Loucy (cell line): ENCODE results near the gene MOK.

Experiments used
- H2AFZ ChIP-seq: fragments of 200-600 bp; sonication (generic); 2 replicates; pipeline ENCODE4 v1.6.0; 2016; ENCODE audit warnings: antibody characterized with exemption, mild to moderate bottlenecking, low read length, moderate library complexity
- H3F3A ChIP-seq: fragments of 200-600 bp; 2 replicates; pipeline ENCODE4 v1.6.0; 2016; ENCODE audit warnings: antibody characterized with exemption, low read depth, mild to moderate bottlenecking
- H3K27me3 ChIP-seq: fragments of 200-600 bp; sonication (generic); 2 replicates; pipeline ENCODE4 v1.6.1; 2014; ENCODE audit warnings: low read length, mild to moderate bottlenecking; ENCODE audit not compliant: insufficient read depth, poor library complexity, severe bottlenecking
- H3K36me3 ChIP-seq: fragments of 200-600 bp; sonication (generic); 2 replicates; pipeline ENCODE4 v1.6.1; 2016; ENCODE audit warnings: low read length; ENCODE audit not compliant: insufficient read depth
- H3K4me1 ChIP-seq: fragments of 200-600 bp; sonication (generic); 2 replicates; pipeline ENCODE4 v1.5.1; 2014; ENCODE audit warnings: low read length, mild to moderate bottlenecking; ENCODE audit not compliant: insufficient read depth, poor library complexity, severe bottlenecking
- H3K4me2 ChIP-seq: fragments of 200-600 bp; sonication (generic); 2 replicates; pipeline ENCODE4 v1.6.0; 2014; ENCODE audit warnings: antibody characterized with exemption, low read length, low read depth, mild to moderate bottlenecking; ENCODE audit not compliant: poor library complexity, severe bottlenecking
- H3K4me3 ChIP-seq: fragments of 200-600 bp; sonication (generic); 2 replicates; pipeline ENCODE4 v1.5.1; 2014; ENCODE audit warnings: low read length, mild to moderate bottlenecking, mixed read lengths; ENCODE audit not compliant: poor library complexity, severe bottlenecking
- H3K79me2 ChIP-seq: fragments of 200-600 bp; sonication (generic); 2 replicates; pipeline ENCODE4 v1.6.1; 2014; ENCODE audit warnings: low read length; ENCODE audit not compliant: insufficient read depth
- H3K9ac ChIP-seq: fragments of 200-600 bp; sonication (generic); 2 replicates; pipeline ENCODE4 v1.6.0; 2014; ENCODE audit warnings: mild to moderate bottlenecking, low read depth, low read length, moderate library complexity; ENCODE audit not compliant: poor library complexity, severe bottlenecking
- H3K9me2 ChIP-seq: fragments of 200-600 bp; sonication (generic); replicated peaks from 2 replicates; pipeline ENCODE4 v1.6.1; 2016; ENCODE audit warnings: low read depth, low read length, mixed read lengths
- H3K9me3 ChIP-seq: fragments of 200-600 bp; sonication (generic); 2 replicates; pipeline ENCODE4 v1.6.1; 2014; ENCODE audit warnings: mild to moderate bottlenecking, antibody characterized with exemption, low read length, low read depth; ENCODE audit not compliant: insufficient read depth
- H4K20me1 ChIP-seq: fragments of 200-600 bp; sonication (generic); 2 replicates; pipeline ENCODE4 v1.6.0; 2014; ENCODE audit warnings: antibody characterized with exemption, low read length, mild to moderate bottlenecking; ENCODE audit not compliant: insufficient read depth, poor library complexity, severe bottlenecking
- EZH2phosphoT487 ChIP-seq: fragments of 200-600 bp; IDR thresholded peaks from 2 replicates; pipeline ENCODE4 v1.6.1; 2018; ENCODE audit warnings: antibody characterized with exemption, mild to moderate bottlenecking, moderate library complexity, borderline replicate concordance
- TF ChIP-seq, protein P1 (sequence below): fragments of 200-600 bp; sonication (generic); conservative IDR thresholded peaks from 2 replicates; pipeline ENCODE4 v1.5.1; 2014; ENCODE audit warnings: mild to moderate bottlenecking, antibody characterized with exemption, low read length

MOK gene

DNA sequence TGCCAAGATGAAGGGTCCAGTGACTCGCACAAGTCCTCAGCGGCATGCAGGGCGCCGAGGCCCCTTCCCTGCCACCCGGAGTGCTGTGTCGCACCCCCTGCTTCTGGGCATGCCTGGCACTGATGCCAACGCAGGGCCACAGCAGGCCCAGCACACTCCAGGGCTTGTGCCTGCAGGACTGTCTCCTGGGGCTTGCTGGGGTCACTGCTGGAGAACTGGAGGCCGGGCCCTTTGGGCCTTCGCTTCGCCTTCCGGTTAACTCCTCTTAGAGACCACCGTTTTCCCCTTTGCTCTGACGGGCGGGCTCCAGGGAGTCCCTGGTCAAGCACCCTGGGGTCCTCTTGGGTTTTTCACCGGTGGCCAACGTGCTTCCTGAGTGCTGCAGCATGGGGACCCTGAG is 85.6 kb downstream of the MOK start:
- no peaks in the 10 kb centered on the region for H3K36me3 ChIP-seq
- no peak overlapping the region for H3K4me3 ChIP-seq
- TF ChIP-seq, protein P1, sequence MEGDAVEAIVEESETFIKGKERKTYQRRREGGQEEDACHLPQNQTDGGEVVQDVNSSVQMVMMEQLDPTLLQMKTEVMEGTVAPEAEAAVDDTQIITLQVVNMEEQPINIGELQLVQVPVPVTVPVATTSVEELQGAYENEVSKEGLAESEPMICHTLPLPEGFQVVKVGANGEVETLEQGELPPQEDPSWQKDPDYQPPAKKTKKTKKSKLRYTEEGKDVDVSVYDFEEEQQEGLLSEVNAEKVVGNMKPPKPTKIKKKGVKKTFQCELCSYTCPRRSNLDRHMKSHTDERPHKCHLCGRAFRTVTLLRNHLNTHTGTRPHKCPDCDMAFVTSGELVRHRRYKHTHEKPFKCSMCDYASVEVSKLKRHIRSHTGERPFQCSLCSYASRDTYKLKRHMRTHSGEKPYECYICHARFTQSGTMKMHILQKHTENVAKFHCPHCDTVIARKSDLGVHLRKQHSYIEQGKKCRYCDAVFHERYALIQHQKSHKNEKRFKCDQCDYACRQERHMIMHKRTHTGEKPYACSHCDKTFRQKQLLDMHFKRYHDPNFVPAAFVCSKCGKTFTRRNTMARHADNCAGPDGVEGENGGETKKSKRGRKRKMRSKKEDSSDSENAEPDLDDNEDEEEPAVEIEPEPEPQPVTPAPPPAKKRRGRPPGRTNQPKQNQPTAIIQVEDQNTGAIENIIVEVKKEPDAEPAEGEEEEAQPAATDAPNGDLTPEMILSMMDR: no peak
- TF ChIP-seq EZH2phosphoT487: no peak
- H3K4me2 ChIP-seq: no peak overlapping the region
- H3K27me3 ChIP-seq: no peaks in the 10 kb centered on the region
- no peak overlapping the region for H2AFZ ChIP-seq
- H3K4me1 ChIP-seq: no peaks in the 10 kb centered on the region
- H3K9ac ChIP-seq: no peak overlapping the region
- H3K9me3 ChIP-seq: no peaks in the 10 kb centered on the region
- no peaks in the 10 kb centered on the region for H3F3A ChIP-seq
- H4K20me1 ChIP-seq: no peaks in the 10 kb centered on the region
- no peaks in the 10 kb centered on the region for H3K9me2 ChIP-seq
- H3K79me2 ChIP-seq: no peaks in the 10 kb centered on the region

DNA sequence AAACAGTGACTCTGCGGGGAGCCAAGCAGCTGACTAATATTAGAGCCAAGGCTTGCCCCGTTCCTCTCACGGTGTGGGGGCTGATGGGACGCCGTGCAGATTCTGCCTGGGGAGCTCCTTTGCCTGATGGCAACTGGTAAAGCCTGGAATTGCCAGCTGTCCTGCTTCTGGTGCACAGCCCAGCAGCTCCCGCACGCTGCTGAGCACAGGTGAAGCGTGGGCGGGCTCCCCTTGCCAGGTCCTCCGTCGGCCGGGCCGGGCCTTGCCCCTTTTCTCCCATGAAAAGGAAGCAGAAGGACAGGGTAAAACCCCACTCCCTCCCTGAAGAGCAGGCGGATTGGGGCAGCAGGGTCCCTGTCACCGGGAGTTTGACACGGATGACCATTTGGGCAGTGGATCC is 86.3 kb downstream of the MOK start:
- H3K27me3 ChIP-seq: no peaks in the 10 kb centered on the region
- H3K79me2 ChIP-seq: no peaks in the 10 kb centered on the region
- H2AFZ ChIP-seq: no peak overlapping the region
- H3K4me3 ChIP-seq: no peak overlapping the region
- H3K4me2 ChIP-seq: no peak overlapping the region
- TF ChIP-seq, protein P1: no peak
- no peak for TF ChIP-seq EZH2phosphoT487
- H3K9ac ChIP-seq: no peak overlapping the region
- H4K20me1 ChIP-seq: no peaks in the 10 kb centered on the region
- no peaks in the 10 kb centered on the region for H3K4me1 ChIP-seq
- H3K9me3 ChIP-seq: no peaks in the 10 kb centered on the region
- H3F3A ChIP-seq: no peaks in the 10 kb centered on the region
- no peaks in the 10 kb centered on the region for H3K9me2 ChIP-seq
- H3K36me3 ChIP-seq: peaks cover 4% of the 10 kb centered on the region; the same call in 1 of the 2 replicates

DNA sequence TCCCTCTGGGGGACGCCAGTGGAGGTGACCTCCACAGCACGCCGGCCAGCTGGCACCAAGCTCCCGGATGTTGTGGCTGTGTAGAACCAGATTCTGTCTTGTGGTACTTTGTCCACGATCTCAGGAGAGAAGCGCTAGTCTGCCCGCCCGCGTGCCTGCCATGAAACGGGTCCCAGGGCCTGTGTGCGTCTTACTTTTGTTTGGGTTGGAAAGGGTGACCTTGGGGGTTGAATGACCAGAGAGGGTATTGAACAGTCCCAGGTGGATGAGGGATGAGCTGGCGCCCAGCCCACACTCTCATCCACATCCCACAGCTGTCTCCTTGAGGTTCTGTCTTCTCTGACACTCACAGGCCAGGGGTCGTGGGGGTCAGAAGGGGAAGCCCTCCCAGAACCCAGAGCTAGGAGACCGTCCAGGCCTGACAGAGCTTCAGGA is 87.0 kb downstream of the MOK start:
- H3K27me3 ChIP-seq: no peaks in the 10 kb centered on the region
- peaks cover 5% of the 10 kb centered on the region; the same call in 1 of the 2 replicates for H3K36me3 ChIP-seq
- H3K9ac ChIP-seq: no peak overlapping the region
- H3K4me3 ChIP-seq: no peak overlapping the region
- H4K20me1 ChIP-seq: no peaks in the 10 kb centered on the region
- TF ChIP-seq, protein P1: no peak
- TF ChIP-seq EZH2phosphoT487: no peak
- H3K4me1 ChIP-seq: no peaks in the 10 kb centered on the region
- no peaks in the 10 kb centered on the region for H3K9me3 ChIP-seq
- H3K4me2 ChIP-seq: no peak overlapping the region
- no peaks in the 10 kb centered on the region for H3K9me2 ChIP-seq
- H3K79me2 ChIP-seq: no peaks in the 10 kb centered on the region
- no peak overlapping the region for H2AFZ ChIP-seq
- H3F3A ChIP-seq: no peaks in the 10 kb centered on the region
